Astrocyte of the cerebellum (primary cell): ENCODE data around the gene NOP53.
A peak's percentile ranks its signal among the peaks of the same experiment; 100 is the strongest.
"Not testable (repeated sequence)": the region's sequence is repeated elsewhere in the genome, so short reads cannot be mapped to it uniquely, and the experiment has no call there.

Experiments
- DNase-seq: peaks from one replicate; pipeline ENCODE4 v3.0.0-alpha.2; 2011; ENCODE audit warnings: low read depth
- H3K4me3 ChIP-seq: 2 replicates; pipeline ENCODE4 v1.5.1; 2011; ENCODE audit warnings: mild to moderate bottlenecking, low read depth, low read length, moderate library complexity
- in situ Hi-C: cut with HindIII; loops from 2 replicates; pipeline ENCODE4 v1.10.0; 2017; ENCODE audit warnings: low sequenced_read_pairs
- TF ChIP-seq, protein P1 (sequence below): IDR thresholded peaks from 2 replicates; pipeline ENCODE4 v1.5.1; 2012; ENCODE audit warnings: low read length, low read depth, moderate library complexity, mild to moderate bottlenecking; ENCODE audit errors: missing control alignments

NOP53 gene

GRCh38 chr19:47760632-47760999 is 15.3 kb downstream of the NOP53 start:
- no peak overlapping the region for H3K4me3 ChIP-seq
- no peak for DNase-seq
- TF ChIP-seq, protein P1, sequence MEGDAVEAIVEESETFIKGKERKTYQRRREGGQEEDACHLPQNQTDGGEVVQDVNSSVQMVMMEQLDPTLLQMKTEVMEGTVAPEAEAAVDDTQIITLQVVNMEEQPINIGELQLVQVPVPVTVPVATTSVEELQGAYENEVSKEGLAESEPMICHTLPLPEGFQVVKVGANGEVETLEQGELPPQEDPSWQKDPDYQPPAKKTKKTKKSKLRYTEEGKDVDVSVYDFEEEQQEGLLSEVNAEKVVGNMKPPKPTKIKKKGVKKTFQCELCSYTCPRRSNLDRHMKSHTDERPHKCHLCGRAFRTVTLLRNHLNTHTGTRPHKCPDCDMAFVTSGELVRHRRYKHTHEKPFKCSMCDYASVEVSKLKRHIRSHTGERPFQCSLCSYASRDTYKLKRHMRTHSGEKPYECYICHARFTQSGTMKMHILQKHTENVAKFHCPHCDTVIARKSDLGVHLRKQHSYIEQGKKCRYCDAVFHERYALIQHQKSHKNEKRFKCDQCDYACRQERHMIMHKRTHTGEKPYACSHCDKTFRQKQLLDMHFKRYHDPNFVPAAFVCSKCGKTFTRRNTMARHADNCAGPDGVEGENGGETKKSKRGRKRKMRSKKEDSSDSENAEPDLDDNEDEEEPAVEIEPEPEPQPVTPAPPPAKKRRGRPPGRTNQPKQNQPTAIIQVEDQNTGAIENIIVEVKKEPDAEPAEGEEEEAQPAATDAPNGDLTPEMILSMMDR: no peak
- in situ Hi-C loops: no loop called here

- DNase-seq: no peak
- in situ Hi-C loops: no loop called here
- TF ChIP-seq, protein P1: no peak
- no peak overlapping the region for H3K4me3 ChIP-seq
These were observed 16.2 kb downstream of the NOP53 start for GRCh38 chr19:47761566-47761965.

DNA sequence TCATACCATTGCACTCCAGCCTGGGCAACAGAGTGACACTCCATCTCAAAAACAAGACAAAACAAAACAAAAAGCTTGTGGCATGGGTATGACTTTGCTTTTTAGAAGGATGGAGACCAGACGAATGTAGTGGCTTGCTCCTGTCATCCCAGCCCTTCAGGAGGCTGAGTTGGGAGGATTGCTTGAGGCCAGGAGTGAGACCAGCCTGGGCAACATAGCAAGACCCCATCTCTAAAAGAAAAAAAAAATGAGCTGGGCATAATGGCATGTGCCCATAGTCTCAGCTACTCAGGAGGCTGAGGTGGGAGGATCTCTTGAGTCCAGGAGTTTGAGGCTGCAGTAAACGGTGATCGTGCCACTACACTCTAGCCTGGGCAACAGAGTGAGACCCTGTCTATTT is 16.8 kb downstream of the NOP53 start:
- in situ Hi-C loops: no loop called here
- no peak overlapping the region for H3K4me3 ChIP-seq
- DNase-seq: no peak
- TF ChIP-seq, protein P1: no peak

GRCh38 chr19:47762615-47763308 is 17.4 kb downstream of the NOP53 start:
- no peak for DNase-seq
- no peak overlapping the region for H3K4me3 ChIP-seq
- TF ChIP-seq, protein P1: no peak
- in situ Hi-C loops: no loop called here

- DNase-seq, in situ Hi-C loops, H3K4me3 ChIP-seq: not testable (repeated sequence)
These were observed 19.4 kb downstream of the NOP53 start for GRCh38 chr19:47764705-47765104.

DNA sequence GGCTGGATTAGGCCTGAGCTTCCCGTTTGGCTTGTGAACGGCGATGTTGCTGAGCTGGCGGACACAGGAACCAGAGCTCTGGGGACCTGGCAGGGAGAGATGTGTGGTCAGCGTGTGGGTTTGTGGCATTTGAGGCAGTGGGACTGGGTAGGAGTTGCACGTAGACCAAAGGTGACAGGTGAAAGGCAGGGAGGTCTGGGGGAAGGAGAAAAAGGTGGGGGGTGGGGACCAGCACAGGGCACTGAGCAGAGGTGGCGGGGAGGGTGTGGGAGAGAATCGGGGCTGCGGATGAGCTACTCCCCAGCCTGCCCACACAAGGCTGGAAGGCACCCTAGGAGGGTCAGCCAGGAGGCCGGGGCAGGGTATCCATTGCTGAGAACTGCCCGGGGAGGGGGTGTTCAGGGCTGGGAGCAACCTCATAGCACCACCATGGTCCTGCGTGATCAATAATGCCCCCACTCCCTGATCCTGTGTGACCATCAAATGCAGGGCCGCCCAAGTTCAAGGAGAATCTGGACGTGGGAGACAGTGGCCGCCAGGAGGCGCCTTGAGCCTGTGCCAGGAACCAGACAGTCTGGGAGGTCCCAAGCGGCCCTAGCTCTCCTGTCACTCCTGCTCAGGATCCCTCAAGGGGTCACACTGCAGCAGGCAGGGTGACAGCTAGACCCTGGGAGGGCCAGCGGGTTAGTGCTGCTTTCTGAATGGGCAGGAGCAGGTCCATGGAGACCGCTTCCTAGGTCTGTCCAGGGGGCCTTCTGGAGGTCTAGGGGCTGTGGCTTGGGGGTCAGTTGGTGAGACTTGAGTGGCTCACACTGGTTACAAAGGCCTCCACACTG is 20.4 kb downstream of the NOP53 start:
- DNase-seq: peak; percentile 19
- no peak overlapping the region for H3K4me3 ChIP-seq
- in situ Hi-C loops: no loop called here
- TF ChIP-seq, protein P1: peak; percentile 83

DNA sequence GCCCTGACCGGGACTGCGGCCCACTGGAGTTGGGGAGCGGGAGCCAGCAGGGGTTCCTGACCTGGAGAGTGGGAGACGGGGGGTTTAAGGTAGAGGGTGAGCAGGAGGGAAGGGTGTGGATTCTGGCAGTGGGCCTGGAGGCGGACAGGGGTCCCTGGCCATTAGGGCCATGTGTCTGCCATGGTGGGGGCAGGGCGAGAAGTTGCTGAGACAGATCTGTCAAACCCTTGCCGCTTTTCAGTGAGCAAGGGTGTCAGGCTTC is 20.9 kb downstream of the NOP53 start:
- TF ChIP-seq, protein P1: no peak
- in situ Hi-C loops: no loop called here

More for the DNA sequence above, 20.9 kb downstream of the NOP53 start:
- H3K4me3 ChIP-seq: no peak overlapping the region
- DNase-seq: no peak
